ENCODE measurements around the gene CTNND2.

CTNND2 gene

DNA sequence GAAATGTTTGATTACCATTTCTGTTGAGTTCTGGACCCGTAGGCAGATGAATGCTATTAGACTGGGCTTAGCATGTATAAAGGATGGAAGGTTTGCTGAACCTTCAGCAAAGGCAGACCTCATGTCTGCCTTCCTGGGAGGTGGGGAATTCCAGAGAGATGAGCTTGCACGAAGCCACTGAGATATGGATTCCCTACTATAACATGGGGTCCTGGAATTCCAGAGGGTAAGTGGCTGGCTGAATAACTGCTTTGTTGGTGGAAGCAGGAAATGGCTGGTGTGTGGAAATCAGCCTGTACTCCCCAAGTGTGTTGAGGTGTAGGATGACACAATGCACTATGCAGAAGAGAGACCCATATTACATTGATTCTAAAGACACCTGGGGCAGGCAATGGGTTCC, 526.4 kb downstream of the CTNND2 start:
- Histone ChIP-seq H3K4me1 (ENCODE audit: control insufficient read depth in 1 of 2, insufficient read depth in 2 of 2, low read length in 2 of 2) (no peaks in the 10 kb centered on the region), H3K27ac (ENCODE audit: low read length) (no peak overlapping the region), H3K9me3 (ENCODE audit: control insufficient read depth in 1 of 2, low read length in 2 of 2) (no peaks in the 10 kb centered on the region), H3K4me3 (ENCODE audit: low read depth in 1 of 2, low read length in 2 of 2) (no peak overlapping the region), H3K36me3 (ENCODE audit: control insufficient read depth in 1 of 2, insufficient read depth in 2 of 2, low read length in 2 of 2) (no peaks in the 10 kb centered on the region), H3K27me3 (ENCODE audit: low read depth, low read length) (no peaks in the 10 kb centered on the region)

DNA sequence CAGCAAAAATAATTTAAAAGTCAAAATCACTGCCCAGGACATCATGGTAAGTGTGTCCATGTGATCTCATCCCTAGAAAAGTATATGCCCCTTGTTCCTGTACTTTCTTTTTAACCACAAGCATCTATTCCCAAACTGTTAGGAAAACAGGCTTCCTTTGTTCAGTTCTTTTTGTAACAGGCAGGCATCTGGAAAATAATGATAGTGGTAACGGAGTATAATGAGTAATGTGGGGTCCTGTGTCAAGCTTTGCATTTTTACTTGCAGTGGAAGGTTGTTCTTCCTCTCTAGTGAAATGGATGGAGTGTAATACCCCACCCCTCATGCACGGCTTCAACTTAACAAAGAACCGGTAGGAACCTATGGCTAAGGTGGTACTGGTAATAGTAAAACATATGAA, 532.1 kb downstream of the CTNND2 start:
- Histone ChIP-seq H3K36me3 (ENCODE audit: control insufficient read depth in 1 of 2, insufficient read depth in 2 of 2, low read length in 2 of 2) (no peaks in the 10 kb centered on the region), H3K4me3 (ENCODE audit: low read depth in 1 of 2, low read length in 2 of 2) (no peak overlapping the region), H3K9me3 (ENCODE audit: control insufficient read depth in 1 of 2, low read length in 2 of 2) (no peaks in the 10 kb centered on the region), H3K27ac (ENCODE audit: low read length) (no peak overlapping the region), H3K27me3 (ENCODE audit: low read depth, low read length) (no peaks in the 10 kb centered on the region), H3K4me1 (ENCODE audit: control insufficient read depth in 1 of 2, insufficient read depth in 2 of 2, low read length in 2 of 2) (no peaks in the 10 kb centered on the region)

DNA sequence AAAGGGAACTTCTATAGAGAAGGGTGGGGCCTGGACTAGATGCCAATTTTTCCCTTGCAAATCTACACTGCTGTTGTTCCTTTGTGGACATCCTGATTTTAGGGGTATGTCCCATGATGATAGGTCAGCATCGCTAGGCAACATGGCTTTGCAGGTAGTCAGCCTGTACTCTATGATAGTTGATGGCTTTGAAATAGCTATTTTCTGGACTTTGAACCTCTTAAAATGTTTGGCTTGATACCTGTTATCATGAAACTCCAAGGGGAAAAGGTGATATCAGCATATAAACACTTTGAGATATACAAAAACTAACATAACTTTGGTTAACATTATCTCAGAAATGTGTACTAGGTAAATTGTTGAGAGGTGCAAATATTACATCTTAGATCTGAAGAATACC, 533.2 kb downstream of the CTNND2 start:
- Histone ChIP-seq H3K36me3 (ENCODE audit: control insufficient read depth in 1 of 2, insufficient read depth in 2 of 2, low read length in 2 of 2) (no peaks in the 10 kb centered on the region), H3K9me3 (ENCODE audit: control insufficient read depth in 1 of 2, low read length in 2 of 2) (no peaks in the 10 kb centered on the region), H3K4me1 (ENCODE audit: control insufficient read depth in 1 of 2, insufficient read depth in 2 of 2, low read length in 2 of 2) (no peaks in the 10 kb centered on the region), H3K27ac (ENCODE audit: low read length) (no peak overlapping the region), H3K4me3 (ENCODE audit: low read depth in 1 of 2, low read length in 2 of 2) (no peak overlapping the region), H3K27me3 (ENCODE audit: low read depth, low read length) (no peaks in the 10 kb centered on the region)

DNA sequence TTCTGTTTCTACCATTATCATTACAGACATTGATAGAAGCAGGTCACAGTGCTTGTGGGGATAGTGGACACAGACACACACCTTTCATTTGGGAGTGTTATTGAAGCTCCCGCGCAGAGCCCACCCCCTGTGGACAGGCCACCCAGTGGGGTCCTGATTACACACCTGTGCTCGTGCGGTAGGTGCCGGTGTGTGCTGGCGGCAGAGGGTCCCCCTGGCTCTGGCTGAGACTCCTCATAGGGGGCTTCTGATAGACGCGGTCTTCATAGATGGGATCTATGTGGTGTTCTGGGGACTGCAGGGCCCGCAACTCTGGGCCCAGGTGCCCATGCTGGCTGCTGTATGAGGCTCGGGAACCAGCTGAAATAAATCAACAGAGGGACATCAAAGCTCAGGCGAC, 539.7 kb downstream of the CTNND2 start:
- H3K4me3 ChIP-seq (ENCODE audit: low read depth in 1 of 2, low read length in 2 of 2), result no peak overlapping the region
- H3K27me3 ChIP-seq (ENCODE audit: low read depth, low read length), result no peaks in the 10 kb centered on the region
- peaks cover 0 to 2% of the 10 kb centered on the region in 2 donors for H3K36me3 ChIP-seq (ENCODE audit: control insufficient read depth in 1 of 2, insufficient read depth in 2 of 2, low read length in 2 of 2)
- H3K4me1 ChIP-seq (ENCODE audit: control insufficient read depth in 1 of 2, insufficient read depth in 2 of 2, low read length in 2 of 2), result no peaks in the 10 kb centered on the region
- H3K27ac ChIP-seq (ENCODE audit: low read length), result no peak overlapping the region
- H3K9me3 ChIP-seq (ENCODE audit: control insufficient read depth in 1 of 2, low read length in 2 of 2), result no peaks in the 10 kb centered on the region

DNA sequence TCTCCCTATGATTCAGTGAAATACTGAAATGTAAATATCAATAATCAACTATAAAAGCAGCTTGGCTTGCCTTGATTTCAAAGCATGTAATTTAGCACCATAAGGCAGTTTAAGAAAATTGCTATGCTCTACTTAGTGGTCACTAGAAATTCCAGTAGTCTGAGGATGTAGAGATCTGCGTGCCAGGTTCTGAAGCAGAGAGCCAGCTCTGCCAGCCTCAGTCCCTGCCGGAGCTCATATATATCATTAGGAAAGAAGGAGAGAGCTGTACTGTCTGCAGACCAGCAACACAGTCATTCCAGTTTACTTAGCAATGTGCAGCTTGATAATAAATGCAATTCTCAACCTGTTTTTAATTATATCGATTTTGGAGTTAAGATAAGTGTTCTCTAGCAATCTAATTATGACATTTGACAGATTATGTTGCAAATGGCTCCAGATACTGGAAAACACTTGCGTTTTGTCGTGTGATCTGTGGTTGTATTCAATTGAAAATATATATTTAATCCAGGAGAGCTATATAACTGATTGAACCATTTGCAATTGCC, 540.5 kb downstream of the CTNND2 start:
- Histone ChIP-seq H3K27ac (ENCODE audit: low read length) (no peak overlapping the region), H3K4me3 (ENCODE audit: low read depth in 1 of 2, low read length in 2 of 2) (no peak overlapping the region), H3K27me3 (ENCODE audit: low read depth, low read length) (no peaks in the 10 kb centered on the region), H3K36me3 (ENCODE audit: control insufficient read depth in 1 of 2, insufficient read depth in 2 of 2, low read length in 2 of 2) (peaks cover 0 to 2% of the 10 kb centered on the region in 2 donors), H3K4me1 (ENCODE audit: control insufficient read depth in 1 of 2, insufficient read depth in 2 of 2, low read length in 2 of 2) (no peaks in the 10 kb centered on the region), H3K9me3 (ENCODE audit: control insufficient read depth in 1 of 2, low read length in 2 of 2) (no peaks in the 10 kb centered on the region)

DNA sequence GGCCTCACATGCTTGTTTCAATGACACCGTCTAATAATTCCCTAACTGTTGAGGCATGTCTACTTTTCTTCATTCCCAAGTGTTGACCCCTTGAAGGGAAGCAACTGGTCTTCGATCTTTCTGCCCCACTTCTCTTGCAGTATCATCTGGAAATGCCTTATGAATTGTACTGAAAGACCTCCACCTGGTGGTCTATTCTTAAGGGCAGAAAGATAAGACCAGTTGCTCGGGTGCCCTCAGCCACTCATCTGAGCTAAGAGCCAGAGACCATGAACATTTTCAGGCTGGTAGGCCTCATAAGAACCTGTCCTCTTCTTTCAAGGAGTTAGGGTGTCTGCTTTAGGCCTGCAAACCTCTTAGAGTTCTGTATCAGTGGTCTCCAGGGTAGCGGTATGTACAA, 542.5 kb downstream of the CTNND2 start:
- Histone ChIP-seq H3K4me1 (ENCODE audit: control insufficient read depth in 1 of 2, insufficient read depth in 2 of 2, low read length in 2 of 2) (no peaks in the 10 kb centered on the region), H3K27ac (ENCODE audit: low read length) (no peak overlapping the region), H3K36me3 (ENCODE audit: control insufficient read depth in 1 of 2, insufficient read depth in 2 of 2, low read length in 2 of 2) (peaks cover 0 to 2% of the 10 kb centered on the region in 2 donors), H3K27me3 (ENCODE audit: low read depth, low read length) (no peaks in the 10 kb centered on the region), H3K4me3 (ENCODE audit: low read depth in 1 of 2, low read length in 2 of 2) (no peak overlapping the region), H3K9me3 (ENCODE audit: control insufficient read depth in 1 of 2, low read length in 2 of 2) (no peaks in the 10 kb centered on the region)

DNA sequence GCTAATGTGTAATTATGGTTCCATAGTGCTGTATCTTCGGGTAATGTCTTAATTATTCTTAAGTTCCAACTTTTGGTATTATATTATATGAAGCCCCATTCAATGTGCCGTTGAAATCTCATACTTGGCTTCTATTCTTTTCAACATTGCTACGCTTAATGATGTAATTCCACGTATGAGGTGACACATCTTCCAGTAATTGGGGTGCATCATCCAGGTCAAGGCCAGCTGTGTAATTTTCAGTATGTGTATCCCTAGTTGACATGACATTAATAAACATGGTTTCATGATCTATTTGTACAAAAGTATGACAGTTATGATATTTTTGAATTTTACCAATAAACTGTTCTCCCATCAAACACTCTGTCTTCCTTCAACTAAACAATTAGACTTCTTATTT, 546.3 kb downstream of the CTNND2 start:
- Histone ChIP-seq H3K9me3 (ENCODE audit: control insufficient read depth in 1 of 2, low read length in 2 of 2) (peaks cover 0 to 2% of the 10 kb centered on the region in 2 donors), H3K27ac (ENCODE audit: low read length) (no peak overlapping the region), H3K36me3 (ENCODE audit: control insufficient read depth in 1 of 2, insufficient read depth in 2 of 2, low read length in 2 of 2) (peaks cover 0 to 2% of the 10 kb centered on the region in 2 donors), H3K4me3 (ENCODE audit: low read depth in 1 of 2, low read length in 2 of 2) (no peak overlapping the region), H3K27me3 (ENCODE audit: low read depth, low read length) (no peaks in the 10 kb centered on the region), H3K4me1 (ENCODE audit: control insufficient read depth in 1 of 2, insufficient read depth in 2 of 2, low read length in 2 of 2) (no peaks in the 10 kb centered on the region)

DNA sequence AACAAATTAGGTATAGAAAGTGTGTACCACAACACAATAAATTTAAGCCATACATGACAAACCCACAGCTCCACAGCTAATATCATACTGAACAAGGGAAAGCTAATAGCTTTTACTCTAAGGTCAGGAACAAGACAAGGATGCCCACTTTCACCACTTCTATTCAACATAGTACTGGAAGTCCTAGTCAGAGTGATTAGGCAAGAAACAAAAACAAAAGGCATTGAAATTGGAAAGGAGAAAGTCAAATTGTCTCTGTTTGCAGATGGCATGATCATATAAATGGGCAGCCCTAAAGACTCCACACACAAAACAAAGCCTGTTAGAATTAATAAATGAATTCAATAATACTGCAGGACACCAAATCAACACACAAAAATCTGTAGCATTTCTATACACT, 548.8 kb downstream of the CTNND2 start:
- H3K27ac ChIP-seq (ENCODE audit: low read length), result no peak overlapping the region
- no peaks in the 10 kb centered on the region for H3K4me1 ChIP-seq (ENCODE audit: control insufficient read depth in 1 of 2, insufficient read depth in 2 of 2, low read length in 2 of 2)
- H3K4me3 ChIP-seq (ENCODE audit: low read depth in 1 of 2, low read length in 2 of 2), result no peak overlapping the region
- H3K9me3 ChIP-seq (ENCODE audit: control insufficient read depth in 1 of 2, low read length in 2 of 2), result peaks cover 0 to 2% of the 10 kb centered on the region in 2 donors
- H3K27me3 ChIP-seq (ENCODE audit: low read depth, low read length), result no peaks in the 10 kb centered on the region
- no peaks in the 10 kb centered on the region for H3K36me3 ChIP-seq (ENCODE audit: control insufficient read depth in 1 of 2, insufficient read depth in 2 of 2, low read length in 2 of 2)

DNA sequence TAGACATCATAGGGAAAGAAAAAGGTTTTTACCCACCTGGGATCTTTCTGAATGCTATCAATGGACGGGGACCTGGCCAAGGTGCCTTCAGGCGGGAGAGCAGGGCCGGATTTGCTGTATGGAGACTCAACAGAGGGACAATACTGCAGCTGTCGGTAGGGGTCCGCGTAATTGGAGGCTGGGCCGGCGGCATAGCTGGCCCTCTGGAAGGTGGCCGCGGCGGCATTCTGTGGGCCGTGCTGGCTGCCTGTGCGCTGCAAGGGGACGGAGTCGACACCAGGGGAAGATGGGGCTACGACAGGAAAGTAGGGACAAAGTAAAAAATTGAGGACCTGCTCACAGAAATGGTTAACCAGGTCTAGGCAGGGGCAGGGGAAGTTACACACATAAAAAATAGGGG, 557.9 kb downstream of the CTNND2 start:
- no peak overlapping the region for H3K4me3 ChIP-seq (ENCODE audit: low read depth in 1 of 2, low read length in 2 of 2)
- H3K27ac ChIP-seq (ENCODE audit: low read length), result no peak overlapping the region
- H3K9me3 ChIP-seq (ENCODE audit: control insufficient read depth in 1 of 2, low read length in 2 of 2), result no peaks in the 10 kb centered on the region

DNA sequence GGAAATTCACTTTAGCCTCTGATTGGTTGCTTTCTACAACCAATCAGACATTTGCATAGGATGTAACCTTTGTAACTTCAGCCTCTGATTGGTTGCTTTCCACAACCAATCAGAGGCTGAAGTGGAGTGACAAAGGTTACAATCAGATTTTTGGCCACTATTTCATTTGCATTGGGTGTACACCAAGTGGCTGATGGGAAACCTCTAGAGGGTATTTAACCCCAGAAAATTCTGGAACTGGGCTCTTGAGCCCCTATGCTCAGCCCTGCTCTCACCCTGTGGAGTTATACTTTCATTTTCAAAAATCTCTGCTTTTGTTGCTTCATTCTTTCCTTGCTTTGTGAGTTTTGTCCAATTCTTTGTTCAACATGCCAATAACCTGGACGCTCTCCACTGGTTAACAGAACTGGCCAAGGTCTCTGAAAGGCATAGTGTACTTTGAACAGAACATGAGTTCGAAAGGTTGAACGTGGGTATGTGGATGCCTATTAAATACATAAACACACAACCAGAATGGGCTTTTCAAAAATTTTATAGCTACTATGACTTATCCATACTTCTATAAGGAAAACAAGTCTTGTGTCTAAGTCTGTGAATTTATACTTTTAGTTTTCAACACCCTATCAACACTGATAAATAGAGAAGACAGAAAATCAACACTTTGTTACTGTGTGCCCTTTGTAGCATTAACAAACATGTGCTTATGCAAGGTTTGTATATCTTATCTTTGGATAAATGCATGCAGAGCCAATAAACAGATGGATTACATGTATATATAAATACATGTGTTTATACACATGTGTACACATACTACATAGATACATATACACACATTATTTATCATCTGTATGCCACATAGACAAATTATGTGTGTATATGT, 568.1 kb downstream of the CTNND2 start:
- H3K27ac ChIP-seq (ENCODE audit: low read length), result no peak overlapping the region
- H3K27me3 ChIP-seq (ENCODE audit: low read depth, low read length), result no peaks in the 10 kb centered on the region
- H3K4me3 ChIP-seq (ENCODE audit: low read depth in 1 of 2, low read length in 2 of 2), result no peak overlapping the region
- H3K36me3 ChIP-seq (ENCODE audit: control insufficient read depth in 1 of 2, insufficient read depth in 2 of 2, low read length in 2 of 2), result no peaks in the 10 kb centered on the region
- H3K9me3 ChIP-seq (ENCODE audit: control insufficient read depth in 1 of 2, low read length in 2 of 2), result peaks cover 0 to 3% of the 10 kb centered on the region in 2 donors
- H3K4me1 ChIP-seq (ENCODE audit: control insufficient read depth in 1 of 2, insufficient read depth in 2 of 2, low read length in 2 of 2), result no peaks in the 10 kb centered on the region

More for the DNA sequence above, 557.9 kb downstream of the CTNND2 start:
- Histone ChIP-seq H3K27me3 (ENCODE audit: low read depth, low read length) (no peaks in the 10 kb centered on the region), H3K4me1 (ENCODE audit: control insufficient read depth in 1 of 2, insufficient read depth in 2 of 2, low read length in 2 of 2) (no peaks in the 10 kb centered on the region), H3K36me3 (ENCODE audit: control insufficient read depth in 1 of 2, insufficient read depth in 2 of 2, low read length in 2 of 2) (no peaks in the 10 kb centered on the region)

DNA sequence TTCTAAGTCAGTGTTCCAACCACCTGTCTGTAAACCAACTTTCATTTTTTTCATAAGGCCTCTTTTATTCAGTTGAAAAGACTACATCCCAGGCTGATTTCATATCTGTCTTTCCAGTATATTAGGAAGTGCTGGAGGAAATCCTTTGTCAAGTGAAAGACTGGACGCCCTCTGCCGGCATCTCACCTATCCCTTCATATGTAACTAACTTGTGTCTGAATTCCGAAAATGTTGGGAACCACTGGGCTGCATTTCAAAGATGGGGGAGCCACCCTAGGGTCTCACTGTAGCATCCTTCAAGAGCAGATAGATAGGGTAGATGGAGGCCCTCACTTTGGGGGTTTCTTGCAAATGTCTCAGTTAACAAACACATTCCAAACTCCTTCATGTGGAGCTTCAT, 569.8 kb downstream of the CTNND2 start:
- no peaks in the 10 kb centered on the region for H3K9me3 ChIP-seq (ENCODE audit: control insufficient read depth in 1 of 2, low read length in 2 of 2)
- H3K27ac ChIP-seq (ENCODE audit: low read length), result no peak overlapping the region
- H3K4me1 ChIP-seq (ENCODE audit: control insufficient read depth in 1 of 2, insufficient read depth in 2 of 2, low read length in 2 of 2), result no peaks in the 10 kb centered on the region
- H3K27me3 ChIP-seq (ENCODE audit: low read depth, low read length), result no peaks in the 10 kb centered on the region
- no peaks in the 10 kb centered on the region for H3K36me3 ChIP-seq (ENCODE audit: control insufficient read depth in 1 of 2, insufficient read depth in 2 of 2, low read length in 2 of 2)
- H3K4me3 ChIP-seq (ENCODE audit: low read depth in 1 of 2, low read length in 2 of 2), result no peak overlapping the region

Data from muscle layer of duodenum (tissue), 2 donors.